CD8-positive, alpha-beta memory T cell (primary cell): ENCODE data around the gene MORF4L1. TPM values are rescaled to one million over a fixed set of nuclear protein-coding genes. Genes with fewer than 3 reads are reported as not detected.
"Not testable (repeated sequence)": the region's sequence is repeated elsewhere in the genome, so short reads cannot be mapped to it uniquely, and the experiment has no call there.

Source experiments
- CTCF ChIA-PET: fragments of 350-600 bp; sonication (Branson Sonifier 250); formaldehyde crosslinking; loops from one replicate; lab custom pipeline; 2021; ENCODE audit warnings: antibody characterized with exemption; lab: Charles Lee
- POLR2A ChIA-PET: fragments of 350-600 bp; sonication (Branson Sonifier 250); formaldehyde crosslinking; loops from one replicate; lab custom pipeline; 2021; ENCODE audit warnings: antibody characterized with exemption; lab: Charles Lee
- DNase-seq, 5 donors: peaks; one replicate each; pipeline versions ENCODE4 v3.0.0 to v3.0.0-alpha.2; 2020 to 2022; ENCODE audit warnings: mixed read lengths in 1 of 5
- H3K27ac ChIP-seq: one replicate; pipeline ENCODE4 v1.7.0; 2013; ENCODE audit warnings: low read depth, mild to moderate bottlenecking, low read length, moderate library complexity
- H3K27me3 ChIP-seq: 2 replicates; pipeline ENCODE4 v1.7.0; 2013; ENCODE audit warnings: low read length, mild to moderate bottlenecking; ENCODE audit not compliant: insufficient read depth, poor library complexity, severe bottlenecking
- H3K36me3 ChIP-seq: 2 replicates; pipeline ENCODE4 v1.7.0; 2013; ENCODE audit warnings: mild to moderate bottlenecking, low read length, moderate library complexity; ENCODE audit not compliant: insufficient read depth
- H3K4me1 ChIP-seq: 2 replicates; pipeline ENCODE4 v1.7.0; 2013; ENCODE audit warnings: mild to moderate bottlenecking, low read length, moderate library complexity; ENCODE audit not compliant: insufficient read depth
- H3K4me3 ChIP-seq: 2 replicates; pipeline ENCODE4 v1.7.0; 2013; ENCODE audit warnings: mild to moderate bottlenecking, low read length
- H3K9me3 ChIP-seq: 2 replicates; pipeline ENCODE4 v1.7.0; 2013; ENCODE audit warnings: mild to moderate bottlenecking, low read length
- H3K27ac Mint-ChIP-seq, 8 donors: one replicate each; pipeline ENCODE4 v1.8.0; 2020 to 2021; ENCODE audit warnings: mixed read lengths in 8 of 8, mild to moderate bottlenecking in 6 of 8, inconsistent platforms in 3 of 8, moderate library complexity in 3 of 8
- H3K27me3 Mint-ChIP-seq, 2 donors: one replicate each; pipeline ENCODE4 v1.8.0; 2020 to 2021; ENCODE audit warnings: mixed read lengths in 2 of 2, mild to moderate bottlenecking in 1 of 2, moderate library complexity in 1 of 2
- H3K36me3 Mint-ChIP-seq, 3 donors: one replicate each; pipeline ENCODE4 v1.8.0; 2020 to 2021; ENCODE audit warnings: mixed read lengths in 3 of 3, inconsistent platforms in 1 of 3, mild to moderate bottlenecking in 1 of 3
- H3K4me1 Mint-ChIP-seq, 3 donors: one replicate each; pipeline ENCODE4 v1.8.0; 2020 to 2021; ENCODE audit warnings: mixed read lengths in 3 of 3, inconsistent platforms in 1 of 3, mild to moderate bottlenecking in 1 of 3
- H3K4me3 Mint-ChIP-seq, 7 donors: one replicate each; pipeline ENCODE4 v1.8.0; 2020 to 2021; ENCODE audit warnings: mixed read lengths in 7 of 7, mild to moderate bottlenecking in 6 of 7, moderate library complexity in 4 of 7, inconsistent platforms in 2 of 7
- H3K9me3 Mint-ChIP-seq, 5 donors: one replicate each; pipeline ENCODE4 v1.8.0; 2020 to 2022; ENCODE audit warnings: mixed read lengths in 5 of 5, mild to moderate bottlenecking in 3 of 5, moderate library complexity in 2 of 5, inconsistent platforms in 1 of 5
- polyA plus RNA-seq: library from polyadenylated mRNA; unstranded; fragments of 300-500 nt; fragmentation: Illumina TruSeq; gene quantifications from one replicate; pipeline ENCODE4 v1.2.3, GENCODE V29; 2021
- total RNA-seq, 2 experiments: library from RNA; stranded (reverse); gene quantifications; one replicate each; pipeline ENCODE4 v1.2.3, GENCODE V29; 2021

MORF4L1 gene
- total and polyA plus RNA-seq, 3 experiments from 2014 or later: 243 to 272 (median 269) TPM

- Histone ChIP-seq H3K9me3 (no peaks in the 10 kb centered on the region), H3K36me3 (no peaks in the 10 kb centered on the region), H3K27me3 (no peaks in the 10 kb centered on the region), H3K4me1 (no peaks in the 10 kb centered on the region), H3K27ac (no peak overlapping the region), H3K4me3 (no peak overlapping the region)
- peaks cover 8% of the 10 kb centered on the region in 2 donors for H3K27me3 Mint-ChIP-seq
- POLR2A ChIA-PET: no interaction called here
- peak overlapping the region in 1 of 8 donors; percentile 55 for H3K27ac Mint-ChIP-seq
- CTCF ChIA-PET: no interaction called here
- H3K9me3 Mint-ChIP-seq: no peaks in the 10 kb centered on the region
- H3K4me3 Mint-ChIP-seq: no peak overlapping the region
- peaks cover 0 to 5% (median 0%) of the 10 kb centered on the region in 3 donors for H3K36me3 Mint-ChIP-seq
- H3K4me1 Mint-ChIP-seq: no peaks in the 10 kb centered on the region
- DNase-seq: no peak
Measured at GRCh38 chr15:78838489-78838888, 34.2 kb upstream of the MORF4L1 start.

GRCh38 chr15:78839151-78839550, 33.5 kb upstream of the MORF4L1 start:
- H3K27ac ChIP-seq, CTCF ChIA-PET, H3K4me3 ChIP-seq, H3K27me3 ChIP-seq, DNase-seq, H3K4me3 Mint-ChIP-seq, POLR2A ChIA-PET, H3K27ac Mint-ChIP-seq, H3K36me3 ChIP-seq, H3K27me3 Mint-ChIP-seq, H3K9me3 Mint-ChIP-seq, H3K4me1 ChIP-seq, H3K36me3 Mint-ChIP-seq, H3K9me3 ChIP-seq, H3K4me1 Mint-ChIP-seq: not testable (repeated sequence)

- Mint-ChIP-seq H3K36me3 (peaks cover 0 to 3% (median 0%) of the 10 kb centered on the region in 3 donors), H3K27ac (peak overlapping the region in 1 of 8 donors; percentile 91), H3K4me3 (no peak overlapping the region), H3K9me3 (no peaks in the 10 kb centered on the region), H3K27me3 (peaks cover 5 to 8% of the 10 kb centered on the region in 2 donors), H3K4me1 (no peaks in the 10 kb centered on the region)
- no peaks in the 10 kb centered on the region for H3K27me3 ChIP-seq
- no peak overlapping the region for H3K27ac ChIP-seq
- POLR2A ChIA-PET: no interaction called here
- CTCF ChIA-PET: no interaction called here
- H3K36me3 ChIP-seq: no peaks in the 10 kb centered on the region
- H3K4me1 ChIP-seq: no peaks in the 10 kb centered on the region
- H3K9me3 ChIP-seq: no peaks in the 10 kb centered on the region
- H3K4me3 ChIP-seq: no peak overlapping the region
- DNase-seq: no peak
Measured at GRCh38 chr15:78840661-78841375, 31.9 kb upstream of the MORF4L1 start.

- Mint-ChIP-seq H3K27ac (no peak overlapping the region), H3K4me3 (no peak overlapping the region), H3K9me3 (no peaks in the 10 kb centered on the region), H3K36me3 (no peaks in the 10 kb centered on the region), H3K27me3 (peaks cover 3% of the 10 kb centered on the region in 2 donors), H3K4me1 (no peaks in the 10 kb centered on the region)
- Histone ChIP-seq H3K36me3 (no peaks in the 10 kb centered on the region), H3K27me3 (no peaks in the 10 kb centered on the region), H3K4me3 (no peak overlapping the region), H3K27ac (no peak overlapping the region), H3K4me1 (no peaks in the 10 kb centered on the region), H3K9me3 (no peaks in the 10 kb centered on the region)
- no peak for DNase-seq
- ChIA-PET POLR2A (no interaction called here), CTCF (no interaction called here)
Measured at GRCh38 chr15:78841376-78841706, 31.3 kb upstream of the MORF4L1 start.

GRCh38 chr15:78841891-78842290, 30.8 kb upstream of the MORF4L1 start:
- Mint-ChIP-seq H3K27ac (no peak overlapping the region), H3K4me1 (no peaks in the 10 kb centered on the region), H3K27me3 (peaks cover 3% of the 10 kb centered on the region in 2 donors), H3K9me3 (no peaks in the 10 kb centered on the region), H3K36me3 (no peaks in the 10 kb centered on the region), H3K4me3 (no peak overlapping the region)
- CTCF ChIA-PET: no interaction called here
- no peak overlapping the region for H3K4me3 ChIP-seq
- no peak overlapping the region for H3K27ac ChIP-seq
- POLR2A ChIA-PET: no interaction called here
- H3K36me3 ChIP-seq: no peaks in the 10 kb centered on the region
- H3K9me3 ChIP-seq: no peaks in the 10 kb centered on the region
- no peaks in the 10 kb centered on the region for H3K27me3 ChIP-seq
- H3K4me1 ChIP-seq: no peaks in the 10 kb centered on the region
- DNase-seq: no peak

GRCh38 chr15:78842519-78842918, 30.2 kb upstream of the MORF4L1 start:
- H3K27ac ChIP-seq: no peak overlapping the region
- DNase-seq: no peak
- H3K9me3 ChIP-seq: no peaks in the 10 kb centered on the region
- Mint-ChIP-seq H3K27me3 (peaks cover 3% of the 10 kb centered on the region in 2 donors), H3K36me3 (no peaks in the 10 kb centered on the region), H3K4me3 (no peak overlapping the region), H3K9me3 (no peaks in the 10 kb centered on the region), H3K27ac (no peak overlapping the region), H3K4me1 (no peaks in the 10 kb centered on the region)
- CTCF ChIA-PET: no interaction called here
- H3K27me3 ChIP-seq: no peaks in the 10 kb centered on the region
- H3K36me3 ChIP-seq: no peaks in the 10 kb centered on the region
- no peaks in the 10 kb centered on the region for H3K4me1 ChIP-seq
- POLR2A ChIA-PET: no interaction called here
- no peak overlapping the region for H3K4me3 ChIP-seq

- H3K9me3 Mint-ChIP-seq, H3K27me3 Mint-ChIP-seq, DNase-seq, H3K4me3 ChIP-seq, H3K4me1 ChIP-seq, H3K4me1 Mint-ChIP-seq, H3K27ac Mint-ChIP-seq, CTCF ChIA-PET, H3K27me3 ChIP-seq, H3K27ac ChIP-seq, H3K9me3 ChIP-seq, H3K36me3 ChIP-seq, H3K36me3 Mint-ChIP-seq, H3K4me3 Mint-ChIP-seq, POLR2A ChIA-PET: not testable (repeated sequence)
Measured at GRCh38 chr15:78846906-78847305, 25.8 kb upstream of the MORF4L1 start.

- H3K4me1 ChIP-seq, H3K4me3 Mint-ChIP-seq, H3K27ac ChIP-seq, H3K27ac Mint-ChIP-seq, H3K27me3 Mint-ChIP-seq, H3K27me3 ChIP-seq, H3K36me3 Mint-ChIP-seq, DNase-seq, H3K36me3 ChIP-seq, H3K9me3 ChIP-seq, POLR2A ChIA-PET, H3K4me3 ChIP-seq, CTCF ChIA-PET, H3K9me3 Mint-ChIP-seq, H3K4me1 Mint-ChIP-seq: not testable (repeated sequence)
Measured at GRCh38 chr15:78847387-78847906, 25.2 kb upstream of the MORF4L1 start.
